Endodermal cell (in vitro differentiated cells): ENCODE results near the gene TOMM40L. TPM values are rescaled to one million over a fixed set of nuclear protein-coding genes. Genes with fewer than 3 reads are reported as not detected.
"Not testable (repeated sequence)": the region's sequence is repeated elsewhere in the genome, so short reads cannot be mapped to it uniquely, and the experiment has no call there.

Experiments used
- DNase-seq: peaks from one replicate; pipeline ENCODE4 v3.0.0-alpha.2; 2017
- H3K27ac ChIP-seq: 2 replicates; pipeline ENCODE4 v1.5.1; 2013; ENCODE audit warnings: mild to moderate bottlenecking, low read depth, low read length, moderate library complexity
- H3K27me3 ChIP-seq: 2 replicates; pipeline ENCODE4 v1.6.1; 2013; ENCODE audit warnings: mild to moderate bottlenecking, low read length, moderate library complexity; ENCODE audit not compliant: insufficient read depth, control insufficient read depth, poor library complexity, severe bottlenecking
- H3K36me3 ChIP-seq: 2 replicates; pipeline ENCODE4 v1.7.0; 2013; ENCODE audit warnings: mild to moderate bottlenecking, low read length, moderate library complexity; ENCODE audit not compliant: control insufficient read depth, insufficient read depth
- H3K4me1 ChIP-seq: one replicate; pipeline ENCODE4 v1.7.0; 2013; ENCODE audit warnings: low read length; ENCODE audit not compliant: control insufficient read depth, insufficient read depth
- H3K4me3 ChIP-seq: 2 replicates; pipeline ENCODE4 v1.5.1; 2013; ENCODE audit warnings: mild to moderate bottlenecking, low read length, moderate library complexity
- H3K9ac ChIP-seq: 2 replicates; pipeline ENCODE4 v1.6.1; 2013; ENCODE audit warnings: mild to moderate bottlenecking, low read length, moderate library complexity; ENCODE audit not compliant: poor library complexity, severe bottlenecking; ENCODE audit errors: extremely low read depth
- H3K9me3 ChIP-seq: 2 replicates; pipeline ENCODE4 v1.6.1; 2013; ENCODE audit warnings: mild to moderate bottlenecking, low read length, moderate library complexity; ENCODE audit not compliant: control insufficient read depth
- H3K27ac Mint-ChIP-seq: 2 replicates; pipeline ENCODE4 v1.8.0; 2020; ENCODE audit warnings: mixed read lengths
- H3K27me3 Mint-ChIP-seq: 2 replicates; pipeline ENCODE4 v1.8.0; 2021; ENCODE audit warnings: mild to moderate bottlenecking, mixed read lengths; ENCODE audit not compliant: insufficient read depth
- H3K36me3 Mint-ChIP-seq: 2 replicates; pipeline ENCODE4 v1.8.0; 2020; ENCODE audit warnings: low read depth, mixed read lengths
- H3K4me1 Mint-ChIP-seq: 2 replicates; pipeline ENCODE4 v1.8.0; 2020; ENCODE audit warnings: mixed read lengths
- H3K4me3 Mint-ChIP-seq: 2 replicates; pipeline ENCODE4 v1.8.0; 2020; ENCODE audit warnings: mild to moderate bottlenecking, moderate library complexity, mixed read lengths
- H3K9me3 Mint-ChIP-seq: 2 replicates; pipeline ENCODE4 v1.8.0; 2020; ENCODE audit warnings: mild to moderate bottlenecking, mixed read lengths
- WGBS, 2 experiments: methylation state at CpG; one replicate each; pipeline versions ENCODE4 v1.1.5 to v1.1.7; 2013; ENCODE audit warnings: missing lambda C conversion rate in 2 of 2, mixed read lengths in 1 of 2; ENCODE audit not compliant: insufficient coverage in 1 of 2, insufficient read length in 1 of 2; 5-methylcytosine and 5-hydroxymethylcytosine counted together
- total RNA-seq, 2 donors: library from RNA; stranded (reverse); fragmentation: NEBNext Ultra II Directional in 1 of 2; extraction: Animal tissue kit (Norgen Biotek cat#: 25700) in 1 of 2; gene quantifications; 2 replicates in 1 of 2; 3 replicates in 1 of 2; pipeline ENCODE4 v1.2.1, GENCODE V29; 2021
- TF ChIP-seq, protein P1 (sequence below): fragments of 200-600 bp; sonication (generic); conservative IDR thresholded peaks from 2 replicates; pipeline ENCODE4 v1.5.0; 2021; ENCODE audit warnings: antibody characterized with exemption, mild to moderate bottlenecking

Gene TOMM40L
- total RNA-seq, 2 donors from 2014 or later, result 9.0 to 11.6 TPM

DNA sequence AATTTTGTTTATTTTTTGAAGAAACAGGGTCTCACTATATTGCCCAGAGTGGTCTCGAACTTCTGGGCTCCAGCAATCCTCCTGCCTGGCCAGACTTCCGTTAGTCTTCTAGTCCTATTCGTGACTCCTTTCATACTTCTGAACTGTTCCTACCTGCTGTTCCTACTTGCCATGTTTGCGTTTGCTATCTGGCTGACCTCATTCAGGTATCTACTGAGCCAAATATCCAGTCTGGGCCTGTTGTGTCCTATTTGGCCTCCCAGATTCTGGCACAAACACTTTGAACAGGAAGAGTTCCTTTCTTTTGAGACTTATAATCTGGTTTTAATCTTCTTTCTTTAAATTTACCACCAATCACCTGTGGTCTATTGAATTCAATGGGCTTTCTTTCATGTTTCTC, 19.0 kb downstream of the TOMM40L start:
- Mint-ChIP-seq H3K36me3 (peaks cover 1% of the 10 kb centered on the region), H3K27ac (no peak overlapping the region), H3K4me1 (no peaks in the 10 kb centered on the region), H3K27me3 (peaks cover 7% of the 10 kb centered on the region), H3K9me3 (peaks cover 2% of the 10 kb centered on the region), H3K4me3 (no peak overlapping the region)
- Histone ChIP-seq H3K4me1 (no peaks in the 10 kb centered on the region), H3K9me3 (no peaks in the 10 kb centered on the region), H3K9ac (no peak overlapping the region), H3K27me3 (no peaks in the 10 kb centered on the region), H3K36me3 (no peaks in the 10 kb centered on the region), H3K4me3 (no peak overlapping the region), H3K27ac (no peak overlapping the region)
- TF ChIP-seq, protein P1, sequence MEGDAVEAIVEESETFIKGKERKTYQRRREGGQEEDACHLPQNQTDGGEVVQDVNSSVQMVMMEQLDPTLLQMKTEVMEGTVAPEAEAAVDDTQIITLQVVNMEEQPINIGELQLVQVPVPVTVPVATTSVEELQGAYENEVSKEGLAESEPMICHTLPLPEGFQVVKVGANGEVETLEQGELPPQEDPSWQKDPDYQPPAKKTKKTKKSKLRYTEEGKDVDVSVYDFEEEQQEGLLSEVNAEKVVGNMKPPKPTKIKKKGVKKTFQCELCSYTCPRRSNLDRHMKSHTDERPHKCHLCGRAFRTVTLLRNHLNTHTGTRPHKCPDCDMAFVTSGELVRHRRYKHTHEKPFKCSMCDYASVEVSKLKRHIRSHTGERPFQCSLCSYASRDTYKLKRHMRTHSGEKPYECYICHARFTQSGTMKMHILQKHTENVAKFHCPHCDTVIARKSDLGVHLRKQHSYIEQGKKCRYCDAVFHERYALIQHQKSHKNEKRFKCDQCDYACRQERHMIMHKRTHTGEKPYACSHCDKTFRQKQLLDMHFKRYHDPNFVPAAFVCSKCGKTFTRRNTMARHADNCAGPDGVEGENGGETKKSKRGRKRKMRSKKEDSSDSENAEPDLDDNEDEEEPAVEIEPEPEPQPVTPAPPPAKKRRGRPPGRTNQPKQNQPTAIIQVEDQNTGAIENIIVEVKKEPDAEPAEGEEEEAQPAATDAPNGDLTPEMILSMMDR, result no peak
- WGBS, 2 experiments, result 91 to 98% methylated on average over 4 of the region's 4 CpGs
- DNase-seq, result no peak

DNA sequence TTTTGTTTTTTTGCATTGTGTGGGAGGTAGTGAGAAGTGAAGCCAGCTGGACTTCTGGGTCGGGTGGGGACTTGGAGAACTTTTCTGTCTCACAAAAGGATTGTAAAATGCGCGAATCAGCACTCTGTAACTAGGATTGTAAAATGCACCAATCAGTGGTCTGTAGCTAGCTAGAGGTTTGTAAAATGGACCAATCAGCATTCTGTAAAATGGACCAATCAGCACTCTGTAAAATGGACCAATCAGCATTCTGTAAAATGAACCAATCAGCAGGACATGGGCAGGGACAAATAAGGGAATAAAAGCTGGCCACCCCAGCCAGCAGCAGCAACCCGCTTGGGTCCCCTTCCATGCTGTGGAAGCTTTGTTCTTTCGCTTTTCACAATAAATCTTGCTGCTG, 24.2 kb downstream of the TOMM40L start:
- H3K36me3 Mint-ChIP-seq, H3K36me3 ChIP-seq, H3K27me3 ChIP-seq, H3K9me3 ChIP-seq, H3K4me3 ChIP-seq, H3K27ac Mint-ChIP-seq, H3K4me1 ChIP-seq, H3K9ac ChIP-seq, H3K4me1 Mint-ChIP-seq, H3K4me3 Mint-ChIP-seq, H3K9me3 Mint-ChIP-seq, DNase-seq, H3K27ac ChIP-seq, H3K27me3 Mint-ChIP-seq: not testable (repeated sequence)
- 92 to 96% methylated on average over 5 of the region's 5 CpGs for WGBS, 2 experiments

DNA sequence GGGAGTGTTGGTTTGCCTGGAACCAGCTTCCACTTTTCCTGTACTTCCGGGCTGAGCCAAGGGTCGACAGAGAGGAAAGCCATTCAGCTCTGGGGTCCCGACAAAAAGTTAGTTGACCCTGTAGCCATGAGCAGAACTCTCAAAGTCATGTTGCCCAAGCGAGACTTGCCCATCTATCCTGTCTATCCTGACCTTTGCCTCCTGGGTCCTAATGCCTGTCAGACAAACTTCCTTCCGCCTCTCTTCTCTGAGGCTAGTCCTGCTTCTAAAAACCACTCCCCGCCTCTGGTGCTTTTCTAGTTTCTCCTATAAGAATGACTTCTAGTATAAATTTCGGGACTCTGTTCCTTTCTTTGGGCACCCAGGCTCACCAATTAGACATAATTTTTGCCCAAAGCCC, 25.0 kb downstream of the TOMM40L start:
- H3K27ac ChIP-seq, result no peak overlapping the region
- H3K9me3 ChIP-seq, result no peaks in the 10 kb centered on the region
- no peaks in the 10 kb centered on the region for H3K27me3 ChIP-seq
- H3K9ac ChIP-seq, result no peak overlapping the region
- Mint-ChIP-seq H3K36me3 (peaks cover 3% of the 10 kb centered on the region), H3K27me3 (peaks cover 3% of the 10 kb centered on the region), H3K9me3 (peaks cover 5% of the 10 kb centered on the region), H3K27ac (no peak overlapping the region), H3K4me1 (peaks cover 6% of the 10 kb centered on the region), H3K4me3 (no peak overlapping the region)
- H3K4me1 ChIP-seq, result no peaks in the 10 kb centered on the region
- WGBS, 2 experiments, result 78 to 79% methylated on average over 6 to 7 of the region's 7 CpGs
- TF ChIP-seq, protein P1, result no peak
- DNase-seq, result no peak
- no peak overlapping the region for H3K4me3 ChIP-seq
- no peaks in the 10 kb centered on the region for H3K36me3 ChIP-seq

DNA sequence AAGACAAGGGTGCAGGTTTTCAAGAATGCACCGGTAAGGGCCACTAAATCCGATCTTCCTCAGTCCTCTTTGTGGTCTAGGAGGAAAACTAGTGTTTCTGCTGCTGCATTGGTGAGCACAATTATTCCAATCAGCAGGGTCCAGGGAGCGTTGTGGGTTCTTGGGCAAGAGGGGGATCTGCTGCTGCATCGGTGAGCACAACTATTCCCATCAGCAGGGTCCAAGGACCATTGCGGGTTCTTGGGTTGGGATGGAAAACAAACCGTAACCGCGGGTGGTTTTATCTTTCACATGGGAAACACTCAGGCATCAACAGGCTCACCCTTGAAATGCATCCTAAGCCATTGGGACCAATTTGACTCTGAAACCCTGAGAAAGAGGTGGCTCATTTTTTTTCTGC, 25.7 kb downstream of the TOMM40L start:
- WGBS, 2 experiments, result 94 to 95% methylated on average over 8 of the region's 8 CpGs

DNA sequence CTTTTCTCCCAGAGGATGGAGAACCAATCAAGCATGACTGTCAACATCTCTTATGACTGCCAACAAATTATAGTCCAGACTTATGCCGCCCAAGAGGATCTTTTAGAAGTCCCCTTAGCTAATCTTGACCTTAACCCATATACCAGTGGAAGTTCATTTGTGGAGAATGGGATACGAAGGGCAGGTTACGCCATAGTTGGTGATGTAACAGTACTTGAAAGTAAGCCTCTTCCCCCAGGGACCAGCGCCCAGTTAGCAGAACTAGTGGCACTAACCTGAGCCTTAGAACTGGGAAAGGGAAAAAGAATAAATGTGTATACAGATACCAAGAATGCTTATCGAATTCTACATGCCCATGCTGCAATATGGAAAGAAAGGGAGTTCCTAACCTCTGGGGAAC, 29.4 kb downstream of the TOMM40L start:
- peaks cover 37% of the 10 kb centered on the region for H3K27me3 Mint-ChIP-seq
- Histone ChIP-seq H3K9me3 (peaks cover 26% of the 10 kb centered on the region), H3K27me3 (peaks cover 23% of the 10 kb centered on the region), H3K4me3 (peak overlapping the region; percentile 8)
- 94 to 97% methylated on average over 4 to 5 of the region's 5 CpGs for WGBS, 2 experiments
- H3K4me1 ChIP-seq, H3K4me3 Mint-ChIP-seq, H3K36me3 Mint-ChIP-seq, H3K27ac Mint-ChIP-seq, H3K27ac ChIP-seq, H3K9ac ChIP-seq, DNase-seq, H3K36me3 ChIP-seq: not testable (repeated sequence)
- peaks cover 22% of the 10 kb centered on the region for H3K4me1 Mint-ChIP-seq
- peaks cover 26% of the 10 kb centered on the region for H3K9me3 Mint-ChIP-seq

More for the DNA sequence above, 25.7 kb downstream of the TOMM40L start:
- Mint-ChIP-seq H3K36me3 (peaks cover 3% of the 10 kb centered on the region), H3K4me1 (peaks cover 10% of the 10 kb centered on the region), H3K9me3 (peaks cover 9% of the 10 kb centered on the region), H3K27ac (no peak overlapping the region), H3K4me3 (no peak overlapping the region), H3K27me3 (peaks cover 3% of the 10 kb centered on the region)
- no peaks in the 10 kb centered on the region for H3K27me3 ChIP-seq
- TF ChIP-seq, protein P1, result no peak
- H3K9ac ChIP-seq, result no peak overlapping the region
- peaks cover 2% of the 10 kb centered on the region for H3K9me3 ChIP-seq
- H3K4me3 ChIP-seq, result no peak overlapping the region
- DNase-seq, result no peak
- H3K27ac ChIP-seq, result no peak overlapping the region
- no peaks in the 10 kb centered on the region for H3K36me3 ChIP-seq
- H3K4me1 ChIP-seq, result no peaks in the 10 kb centered on the region
